ENCODE results near the gene SWT1. TPM values are rescaled to one million over a fixed set of nuclear protein-coding genes. Genes with fewer than 3 reads are reported as not detected.

Gene SWT1
- total and polyA plus RNA-seq, 7 donors, result 1.7 to 6.1 (median 3.6) TPM

DNA sequence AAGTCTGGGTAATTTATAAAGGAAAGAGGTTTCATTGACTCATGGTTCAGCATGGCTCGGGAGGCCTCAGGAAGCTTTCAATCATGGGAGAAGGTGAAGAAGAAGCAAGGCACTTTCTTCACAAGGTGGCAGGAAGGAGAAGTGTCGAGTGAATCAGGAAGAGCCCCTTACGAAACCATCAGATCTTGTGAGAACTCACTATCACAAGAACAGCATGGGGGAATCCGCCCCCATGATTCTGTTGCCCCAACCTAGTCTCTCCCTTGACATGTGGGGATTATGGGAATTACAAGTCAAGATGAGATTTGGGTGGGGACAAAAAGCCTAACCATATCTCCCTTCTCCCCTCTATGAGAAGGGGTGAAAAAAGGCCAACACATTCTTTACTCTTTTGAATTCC, 171.3 kb downstream of the SWT1 start:
- ATAC-seq (no peak), DNase-seq (no peak)
- intact Hi-C loops (cut with DNase I), result no loop called here
- Histone ChIP-seq H3K9me3 (no peaks in the 10 kb centered on the region), H3K4me1 (no peaks in the 10 kb centered on the region), H3K27ac (no peak overlapping the region), H3K27me3 (ENCODE audit: insufficient read depth in 3 of 3, low read length in 2 of 3) (no peaks in the 10 kb centered on the region), H3K36me3 (ENCODE audit: insufficient read depth in 1 of 2, low read depth in 1 of 2) (no peaks in the 10 kb centered on the region), H3K4me3 (no peak overlapping the region)
- TF ChIP-seq, protein P1, sequence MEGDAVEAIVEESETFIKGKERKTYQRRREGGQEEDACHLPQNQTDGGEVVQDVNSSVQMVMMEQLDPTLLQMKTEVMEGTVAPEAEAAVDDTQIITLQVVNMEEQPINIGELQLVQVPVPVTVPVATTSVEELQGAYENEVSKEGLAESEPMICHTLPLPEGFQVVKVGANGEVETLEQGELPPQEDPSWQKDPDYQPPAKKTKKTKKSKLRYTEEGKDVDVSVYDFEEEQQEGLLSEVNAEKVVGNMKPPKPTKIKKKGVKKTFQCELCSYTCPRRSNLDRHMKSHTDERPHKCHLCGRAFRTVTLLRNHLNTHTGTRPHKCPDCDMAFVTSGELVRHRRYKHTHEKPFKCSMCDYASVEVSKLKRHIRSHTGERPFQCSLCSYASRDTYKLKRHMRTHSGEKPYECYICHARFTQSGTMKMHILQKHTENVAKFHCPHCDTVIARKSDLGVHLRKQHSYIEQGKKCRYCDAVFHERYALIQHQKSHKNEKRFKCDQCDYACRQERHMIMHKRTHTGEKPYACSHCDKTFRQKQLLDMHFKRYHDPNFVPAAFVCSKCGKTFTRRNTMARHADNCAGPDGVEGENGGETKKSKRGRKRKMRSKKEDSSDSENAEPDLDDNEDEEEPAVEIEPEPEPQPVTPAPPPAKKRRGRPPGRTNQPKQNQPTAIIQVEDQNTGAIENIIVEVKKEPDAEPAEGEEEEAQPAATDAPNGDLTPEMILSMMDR (IDR thresholded peaks at IDR 0.05), result no peak
- 91 to 93% (median 92%) methylated on average over 4 of the region's 4 CpGs for whole genome bisulfite sequencing, 3 donors

DNA sequence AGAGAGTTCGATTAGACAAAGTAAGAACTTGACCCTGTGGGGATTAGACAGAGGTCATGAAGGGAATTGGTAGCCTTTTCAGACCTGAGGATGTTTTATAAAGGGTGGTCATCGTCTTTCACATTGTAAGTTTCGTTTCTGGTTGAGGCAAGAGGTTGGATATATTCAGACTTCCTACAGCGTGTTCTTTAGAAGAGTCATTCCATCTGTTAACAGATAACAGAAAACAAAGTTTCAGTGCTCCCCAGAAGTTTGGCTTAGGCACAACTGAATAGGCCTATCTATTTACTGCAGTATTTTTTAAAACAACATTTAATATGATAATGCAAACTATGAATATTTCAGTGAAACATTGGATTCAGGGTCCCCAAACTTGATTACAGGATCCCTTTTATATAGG, 177.2 kb downstream of the SWT1 start:
- DNase-seq, result no peak
- intact Hi-C loops (cut with DNase I), result no loop called here
- 72 to 76% (median 74%) methylated on average over 4 of the region's 4 CpGs for WGBS, 3 donors
- TF ChIP-seq, protein P1 (IDR thresholded peaks at IDR 0.05), result no peak
- ATAC-seq, result no peak
- Histone ChIP-seq H3K9me3 (no peaks in the 10 kb centered on the region), H3K27me3 (ENCODE audit: insufficient read depth in 3 of 3, low read length in 2 of 3) (no peaks in the 10 kb centered on the region), H3K4me1 (no peaks in the 10 kb centered on the region), H3K4me3 (no peak overlapping the region), H3K36me3 (ENCODE audit: insufficient read depth in 1 of 2, low read depth in 1 of 2) (no peaks in the 10 kb centered on the region), H3K27ac (no peak overlapping the region)

DNA sequence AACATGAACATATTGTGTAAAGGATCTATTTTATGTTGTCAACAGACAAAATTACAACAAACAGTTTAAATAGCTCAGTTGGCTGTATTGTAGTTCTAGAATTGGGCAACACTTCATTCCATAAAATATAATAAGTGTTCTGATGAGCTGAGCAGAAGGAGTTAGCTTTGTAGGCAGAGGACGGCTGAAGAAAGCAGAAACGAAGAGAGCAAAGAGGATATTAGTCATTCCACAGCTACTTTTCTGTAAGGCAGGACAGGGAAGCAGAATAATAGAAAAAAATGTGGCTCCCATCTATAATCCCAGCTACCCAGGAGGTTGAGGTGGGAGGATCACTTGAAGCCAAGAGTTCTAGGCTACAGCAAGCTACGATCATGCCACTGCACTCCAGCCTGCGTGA, 180.3 kb downstream of the SWT1 start:
- ATAC-seq, result no peak
- TF ChIP-seq, protein P1 (IDR thresholded peaks at IDR 0.05), result no peak
- no peak for DNase-seq
- Histone ChIP-seq H3K27ac (no peak overlapping the region), H3K27me3 (ENCODE audit: insufficient read depth in 3 of 3, low read length in 2 of 3) (no peaks in the 10 kb centered on the region), H3K36me3 (ENCODE audit: insufficient read depth in 1 of 2, low read depth in 1 of 2) (no peaks in the 10 kb centered on the region), H3K4me1 (no peaks in the 10 kb centered on the region), H3K9me3 (no peaks in the 10 kb centered on the region), H3K4me3 (no peak overlapping the region)
- intact Hi-C loops (cut with DNase I), result no loop called here
- 83 to 85% (median 85%) methylated on average over 4 of the region's 4 CpGs for WGBS, 3 donors

DNA sequence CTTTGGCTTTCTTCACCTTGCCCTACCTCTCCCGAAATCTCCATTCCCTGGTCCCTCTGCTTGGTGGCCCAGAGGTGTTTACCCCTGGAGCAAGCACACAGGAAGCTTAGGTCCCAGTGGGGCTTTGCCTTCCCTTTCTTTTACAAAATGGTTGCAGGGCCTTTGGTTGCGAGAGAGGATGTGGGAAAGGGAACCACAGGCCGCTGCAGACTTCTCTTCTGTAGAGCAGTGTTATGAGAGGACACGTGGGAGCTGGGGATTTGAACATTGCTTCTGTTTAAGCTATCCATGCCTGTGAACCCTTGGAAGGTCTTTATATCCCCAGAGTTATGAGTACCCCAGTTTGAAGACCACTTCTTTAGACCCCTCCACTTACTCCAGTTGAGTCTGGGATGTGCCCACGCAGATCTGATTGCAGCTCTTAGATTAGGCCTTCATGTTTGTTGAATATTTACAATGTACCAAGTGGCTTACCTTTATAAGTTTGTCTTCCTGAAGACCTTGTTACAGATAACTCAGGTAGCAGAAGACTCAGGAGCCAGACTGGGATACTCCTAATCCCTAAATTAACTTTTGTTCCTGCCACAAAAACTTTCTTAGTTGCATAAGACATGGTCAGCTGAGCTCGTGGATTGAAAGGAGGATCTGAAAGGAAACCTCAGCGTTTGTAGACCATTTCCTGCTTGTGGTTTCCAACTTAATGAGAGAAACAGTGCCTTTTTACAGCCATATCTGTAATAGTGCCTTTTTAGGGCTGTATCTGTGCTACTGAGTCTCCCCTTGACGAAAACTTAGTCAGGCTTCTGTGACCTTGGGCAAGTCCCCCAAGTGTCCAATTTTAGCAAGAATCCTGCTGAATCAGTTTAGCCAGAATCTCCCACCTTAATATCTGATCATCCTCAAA, 182.0 kb downstream of the SWT1 start:
- H3K9me3 ChIP-seq, result no peaks in the 10 kb centered on the region

More for the DNA sequence above, 182.0 kb downstream of the SWT1 start:
- Histone ChIP-seq H3K27ac (no peak overlapping the region), H3K27me3 (ENCODE audit: insufficient read depth in 3 of 3, low read length in 2 of 3) (no peaks in the 10 kb centered on the region), H3K4me1 (no peaks in the 10 kb centered on the region), H3K36me3 (ENCODE audit: insufficient read depth in 1 of 2, low read depth in 1 of 2) (no peaks in the 10 kb centered on the region), H3K4me3 (no peak overlapping the region)
- TF ChIP-seq, protein P1 (IDR thresholded peaks at IDR 0.05), result no peak
- ATAC-seq (no peak), DNase-seq (peak in 1 of 2 donors; percentile 19)
- WGBS, 3 donors, result 77 to 81% (median 78%) methylated on average over 8 of the region's 8 CpGs
- intact Hi-C loops (cut with DNase I), result no loop called here
